ENCODE results near the gene MYD88.

DNA sequence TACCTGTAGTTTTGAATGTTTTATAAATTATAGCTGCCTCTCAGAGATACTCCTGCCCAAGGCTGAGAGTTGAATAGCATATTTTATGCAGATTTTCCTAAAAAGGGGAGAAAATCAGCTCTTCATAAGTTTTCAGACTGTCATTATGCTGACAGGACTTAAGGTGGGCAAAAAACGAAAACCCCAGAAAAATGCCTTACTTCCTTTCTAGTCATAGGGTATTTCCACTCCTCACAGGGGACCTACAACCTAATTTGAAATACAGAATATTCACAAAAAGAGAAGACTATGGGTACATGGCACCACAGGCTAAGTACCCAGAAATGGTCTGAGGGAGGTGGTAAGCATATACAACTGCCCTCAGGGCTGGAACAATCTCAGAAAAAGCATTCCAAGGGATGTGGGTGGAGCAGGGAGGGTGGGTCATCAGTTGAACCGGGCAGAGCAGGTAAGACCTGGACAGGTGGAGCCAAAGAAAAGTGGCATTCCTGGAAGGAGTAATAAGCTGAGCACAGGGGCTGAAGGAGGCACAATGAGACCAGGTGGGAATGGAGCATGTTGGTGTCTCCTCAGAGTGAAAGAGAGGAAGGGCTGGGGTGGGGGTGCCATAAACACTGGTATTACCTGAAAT lies 16.3 kb downstream of the MYD88 start:
- TF ChIP-seq POLR2A (IDR thresholded peaks at IDR 0.05), result no peak
- TF ChIP-seq, protein P1, sequence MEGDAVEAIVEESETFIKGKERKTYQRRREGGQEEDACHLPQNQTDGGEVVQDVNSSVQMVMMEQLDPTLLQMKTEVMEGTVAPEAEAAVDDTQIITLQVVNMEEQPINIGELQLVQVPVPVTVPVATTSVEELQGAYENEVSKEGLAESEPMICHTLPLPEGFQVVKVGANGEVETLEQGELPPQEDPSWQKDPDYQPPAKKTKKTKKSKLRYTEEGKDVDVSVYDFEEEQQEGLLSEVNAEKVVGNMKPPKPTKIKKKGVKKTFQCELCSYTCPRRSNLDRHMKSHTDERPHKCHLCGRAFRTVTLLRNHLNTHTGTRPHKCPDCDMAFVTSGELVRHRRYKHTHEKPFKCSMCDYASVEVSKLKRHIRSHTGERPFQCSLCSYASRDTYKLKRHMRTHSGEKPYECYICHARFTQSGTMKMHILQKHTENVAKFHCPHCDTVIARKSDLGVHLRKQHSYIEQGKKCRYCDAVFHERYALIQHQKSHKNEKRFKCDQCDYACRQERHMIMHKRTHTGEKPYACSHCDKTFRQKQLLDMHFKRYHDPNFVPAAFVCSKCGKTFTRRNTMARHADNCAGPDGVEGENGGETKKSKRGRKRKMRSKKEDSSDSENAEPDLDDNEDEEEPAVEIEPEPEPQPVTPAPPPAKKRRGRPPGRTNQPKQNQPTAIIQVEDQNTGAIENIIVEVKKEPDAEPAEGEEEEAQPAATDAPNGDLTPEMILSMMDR (IDR thresholded peaks at IDR 0.05), result no peak

All from vagina (tissue), 2 donors.